HG03565 (cell line): ENCODE results near the gene PYCARD.
"Not testable (repeated sequence)": the region's sequence is repeated elsewhere in the genome, so short reads cannot be mapped to it uniquely, and the experiment has no call there.

Source experiments
- ATAC-seq: cut with Tn5 transposase; IDR thresholded peaks from one replicate; pipeline ENCODE4 v1.9.1; 2021; ENCODE audit warnings: mild to moderate bottlenecking, moderate library complexity; ENCODE audit not compliant: unreplicated experiment

The PYCARD gene

GRCh38 chr16:31191697-31192428 is 10.7 kb downstream of the PYCARD start:
- no peak for ATAC-seq

GRCh38 chr16:31190818-31191444 is 11.6 kb downstream of the PYCARD start:
- no peak for ATAC-seq

DNA sequence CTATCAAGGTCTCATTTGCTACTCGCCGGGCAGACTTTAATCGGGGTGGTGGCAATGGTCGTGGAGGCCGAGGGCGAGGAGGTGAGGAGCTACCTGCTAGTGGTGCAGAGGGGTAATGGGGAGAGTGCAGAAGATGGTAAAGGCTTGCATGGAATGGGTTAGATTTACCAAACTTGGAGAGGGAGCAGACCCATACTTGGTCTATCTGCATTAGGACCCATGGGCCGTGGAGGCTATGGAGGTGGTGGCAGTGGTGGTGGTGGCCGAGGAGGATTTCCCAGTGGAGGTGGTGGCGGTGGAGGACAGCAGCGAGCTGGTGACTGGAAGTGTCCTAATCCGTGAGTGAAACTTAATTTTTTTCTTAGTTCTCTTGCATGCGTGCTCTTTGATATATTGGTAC is 12.5 kb downstream of the PYCARD start:
- ATAC-seq = no peak

GRCh38 chr16:31189412-31189778 is 13.2 kb downstream of the PYCARD start:
- no peak for ATAC-seq

- ATAC-seq = no peak
Measured at GRCh38 chr16:31188450-31189411, 13.8 kb downstream of the PYCARD start.

DNA sequence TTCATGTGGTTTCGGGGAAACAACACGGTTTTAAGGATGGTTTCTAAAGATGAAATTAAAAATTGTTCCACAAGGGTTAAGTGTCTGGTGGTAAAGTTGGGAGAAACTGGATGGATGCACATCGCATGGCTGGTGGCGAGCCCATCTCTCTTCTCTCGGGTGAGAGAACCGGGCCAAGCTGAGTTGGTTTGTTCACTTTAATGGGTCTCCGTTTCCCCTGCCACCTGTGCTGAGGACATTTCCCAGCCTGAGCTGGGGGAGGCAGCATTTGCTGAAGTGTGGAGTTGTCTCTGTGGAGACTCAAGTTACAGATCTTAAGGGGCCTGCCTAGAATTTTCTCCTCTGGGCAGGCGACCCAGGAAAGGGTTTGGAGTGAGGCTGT is 14.8 kb downstream of the PYCARD start:
- no peak for ATAC-seq

DNA sequence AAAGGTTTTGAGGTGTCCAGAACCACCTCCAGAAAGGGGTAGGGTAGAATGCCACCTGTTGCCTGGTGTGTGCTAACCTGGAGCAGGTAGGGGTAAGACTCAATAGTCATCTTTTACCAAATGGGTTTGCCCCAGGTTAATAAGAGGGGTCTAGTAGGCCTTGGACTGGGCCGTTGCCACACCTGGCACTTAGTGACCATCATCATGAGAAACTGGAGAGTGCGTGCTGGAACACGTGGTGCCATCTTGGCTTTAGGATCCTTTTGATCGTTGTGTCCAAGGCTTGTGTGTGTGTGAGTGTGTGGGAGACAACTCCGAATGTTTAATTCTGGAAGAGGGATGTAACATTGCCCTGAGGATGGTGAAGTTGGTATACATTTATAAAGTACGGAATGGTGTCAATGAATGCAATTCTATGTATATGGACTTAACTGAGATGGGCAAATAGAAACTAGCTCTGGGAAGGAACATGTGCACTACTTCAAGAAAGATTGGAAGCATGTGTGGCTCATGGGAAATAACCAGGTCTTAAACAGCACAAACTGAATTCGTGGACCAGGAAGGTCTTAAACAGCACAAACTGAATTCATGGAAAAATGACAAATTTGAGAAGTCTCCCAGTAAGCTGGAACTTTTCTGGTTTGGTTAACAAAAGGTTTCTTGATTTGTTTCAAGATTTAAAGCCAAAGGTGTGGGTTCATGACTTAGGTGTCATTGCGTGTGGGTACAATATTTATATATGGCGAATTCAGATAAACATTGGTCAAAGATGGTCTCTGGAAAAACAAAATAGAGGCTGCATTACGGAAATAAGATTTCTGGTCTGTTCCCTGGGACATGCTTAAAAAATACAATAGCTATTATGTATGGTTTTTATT is 15.4 kb downstream of the PYCARD start:
- ATAC-seq = no peak

DNA sequence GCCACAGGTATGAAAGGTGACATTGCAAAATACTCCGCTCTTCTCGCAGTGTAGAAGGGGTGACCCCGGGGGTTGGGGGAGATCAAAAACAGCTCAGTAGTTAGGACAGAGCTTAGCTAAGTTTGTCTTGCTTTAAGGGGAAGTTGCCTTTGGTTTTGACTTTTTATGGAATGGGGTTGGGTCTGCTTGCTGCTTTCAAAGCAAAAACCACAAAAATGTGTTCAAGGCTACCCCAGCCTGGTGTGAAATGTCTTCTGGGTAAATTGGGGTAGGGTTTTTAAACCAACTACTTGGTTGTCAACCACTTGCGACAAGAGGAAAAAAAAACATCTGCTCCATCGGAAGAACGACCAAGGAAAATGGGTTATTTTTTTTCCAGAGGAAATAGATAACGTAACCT is 16.4 kb downstream of the PYCARD start:
- ATAC-seq = no peak

DNA sequence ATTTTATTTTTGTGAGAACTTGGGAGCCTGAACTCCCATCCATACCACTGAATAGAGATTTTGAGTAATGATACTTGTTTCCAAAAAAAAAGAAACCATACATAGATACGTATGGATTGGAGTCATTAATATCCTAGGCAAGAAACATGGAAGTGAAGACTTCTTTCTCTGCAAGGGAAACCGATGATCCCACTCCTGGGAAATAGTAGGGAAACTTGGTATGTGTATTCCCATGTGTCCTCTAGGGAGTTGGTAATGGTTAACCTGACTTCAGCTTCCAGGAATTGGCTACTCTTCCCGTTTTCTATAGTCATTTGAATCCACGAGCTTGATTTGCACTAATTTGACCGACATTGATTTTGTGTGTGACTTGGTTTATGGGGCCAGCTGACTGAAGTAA is 17.2 kb downstream of the PYCARD start:
- ATAC-seq = no peak

- ATAC-seq = no peak
Measured at GRCh38 chr16:31184888-31185287, 17.7 kb downstream of the PYCARD start.

GRCh38 chr16:31183432-31184428 is 18.8 kb downstream of the PYCARD start:
- ATAC-seq = no peak

GRCh38 chr16:31182391-31182790 is 20.2 kb downstream of the PYCARD start:
- ATAC-seq = no peak

DNA sequence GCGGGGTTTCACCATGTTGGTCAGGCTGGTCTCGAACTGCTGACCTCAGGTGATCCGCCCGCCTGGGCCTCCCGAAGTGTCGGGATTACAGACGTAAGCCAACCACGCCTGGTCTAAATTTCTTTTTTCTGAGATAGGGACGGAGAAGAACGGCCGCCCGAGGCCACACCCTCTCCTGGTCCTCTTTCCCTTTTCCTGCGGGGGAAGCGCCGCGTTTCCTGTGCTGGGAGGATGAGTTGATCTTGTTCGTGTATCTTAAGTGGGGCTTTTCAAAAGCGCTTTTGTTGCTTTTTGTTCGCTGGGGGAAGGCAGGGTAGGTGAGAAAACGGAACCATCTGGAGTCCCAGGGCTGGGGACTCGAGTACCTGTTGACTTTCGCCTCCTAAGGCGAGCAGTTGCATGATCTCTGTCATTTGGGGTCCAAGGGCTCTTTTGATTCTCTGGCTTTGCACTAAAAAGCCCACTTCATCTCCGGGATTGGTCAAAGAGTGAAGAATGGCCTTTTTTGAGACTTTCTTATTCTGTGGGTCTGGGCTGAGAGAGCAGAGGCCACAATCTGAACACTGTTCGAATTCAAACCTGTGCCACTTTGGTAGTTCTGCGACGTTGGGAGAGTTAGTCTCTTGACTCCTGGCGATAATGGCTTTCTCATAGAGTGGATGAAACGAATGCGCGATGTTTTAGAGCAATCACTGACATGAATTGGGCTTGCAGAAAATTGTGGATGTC is 21.3 kb downstream of the PYCARD start:
- ATAC-seq = no peak

GRCh38 chr16:31179747-31180459 is 22.7 kb downstream of the PYCARD start, which contains the start of gene FUS:
FUS (plus strand) TSS chr16:31180139; CDS start chr16:31180215, 76 bp downstream.
- ATAC-seq = peak; percentile 46

DNA sequence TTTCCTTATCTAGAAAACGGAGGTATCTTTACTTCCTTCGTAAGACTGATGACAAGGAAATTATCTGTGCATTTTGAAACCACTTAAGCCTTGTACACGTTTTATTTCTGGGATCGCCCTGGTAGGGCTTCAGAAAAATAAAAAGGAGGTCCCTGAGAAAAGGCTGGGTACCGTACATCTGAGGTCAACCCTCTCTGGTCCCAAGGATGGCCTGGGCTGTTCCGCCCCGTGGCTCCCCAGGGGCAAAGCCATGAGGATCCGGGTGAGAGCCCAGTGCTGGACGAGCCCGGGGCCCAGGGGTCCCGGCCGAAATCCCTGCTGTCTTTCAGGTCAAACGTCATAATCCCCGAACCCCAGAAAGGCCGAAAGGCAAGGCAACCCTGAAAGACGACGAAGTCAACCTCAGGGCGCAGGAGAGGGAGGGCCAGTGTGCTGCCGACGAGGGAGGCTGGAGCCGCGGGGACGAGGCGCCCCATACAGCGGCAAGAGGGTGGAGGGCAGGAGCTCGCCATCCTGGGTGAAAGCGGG is 23.3 kb downstream of the PYCARD start:
- ATAC-seq = peak; percentile 0

DNA sequence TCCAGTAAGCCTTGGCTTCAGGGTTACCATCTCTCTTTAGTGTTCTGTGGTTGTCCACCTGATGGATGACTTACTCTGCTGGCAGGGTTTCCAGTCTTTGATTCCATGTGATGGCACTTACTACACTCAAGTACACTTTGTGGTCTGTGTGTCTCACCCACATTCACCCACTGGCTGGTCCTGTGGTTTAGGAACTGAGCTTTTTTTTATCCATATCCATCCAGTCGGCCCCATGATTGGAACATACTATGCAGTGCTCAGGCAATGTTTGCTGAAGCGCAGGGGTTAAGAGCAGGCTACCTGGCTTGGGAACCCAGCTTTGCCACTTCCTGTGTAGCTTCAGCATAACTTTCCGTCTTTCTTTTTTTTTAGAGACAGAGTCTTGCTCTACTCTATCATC is 25.4 kb downstream of the PYCARD start:
- no peak for ATAC-seq

DNA sequence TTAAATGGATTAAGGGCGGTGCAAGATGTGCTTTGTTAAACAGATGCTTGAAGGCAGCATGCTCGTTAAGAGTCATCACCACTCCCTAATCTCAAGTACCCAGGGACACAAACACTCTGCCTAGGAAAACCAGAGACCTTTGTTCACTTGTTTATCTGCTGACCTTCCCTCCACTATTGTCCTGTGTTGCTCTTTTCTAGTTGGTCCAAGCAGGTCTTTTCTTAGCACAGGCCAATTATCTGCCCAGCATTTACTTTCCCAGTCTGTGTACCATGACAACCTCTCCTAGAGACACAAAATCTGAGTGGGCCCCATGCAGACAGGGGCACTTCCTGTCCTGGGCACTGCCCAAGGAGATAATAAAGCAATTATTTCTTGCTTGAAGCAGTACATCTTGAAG is 32.5 kb downstream of the PYCARD start:
- ATAC-seq = not testable (repeated sequence)

DNA sequence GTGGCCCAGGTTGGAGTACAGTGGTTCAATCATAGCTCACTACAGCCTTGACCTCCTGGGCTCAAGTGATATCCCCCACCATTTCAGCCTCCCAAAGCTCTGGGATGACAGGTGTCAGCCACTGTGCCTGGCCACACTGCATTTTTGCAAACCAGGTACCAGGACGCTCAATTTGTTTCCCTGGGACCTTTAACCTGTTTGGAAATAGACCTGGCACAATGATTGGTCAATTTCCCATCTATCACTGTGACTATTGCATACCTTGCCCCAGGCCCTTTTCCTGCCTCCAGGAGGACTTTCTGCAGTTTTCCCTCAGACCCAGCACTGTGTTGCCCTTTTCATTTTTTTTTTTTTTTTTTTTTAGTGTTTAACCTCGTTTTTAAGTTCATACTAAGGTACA is 33.7 kb downstream of the PYCARD start:
- no peak for ATAC-seq
